Measurements from ENCODE around the gene HYAL3. TPM values are rescaled to one million over a fixed set of nuclear protein-coding genes. Genes with fewer than 3 reads are reported as not detected.
A peak's percentile ranks its signal among the peaks of the same experiment; 100 is the strongest.

HYAL3 gene
- total and polyA plus RNA-seq, 2 of the 13 experiments (the other 11 are each of a cell fraction or from before 2014, with no cell fraction given) = 5.5 to 10.4 TPM

GRCh38 chr3:50324351-50325112, 25.3 kb upstream of the HYAL3 start (continued):
- TF ChIP-seq MBNL3 (CRISPR knock-in tag; conservative IDR thresholded peaks at IDR 0.05) = no peak
- no peak for TF ChIP-seq XBP1 (CRISPR knock-in tag; IDR thresholded peaks at IDR 0.05)
- no peak for TF ChIP-seq SKIL (CRISPR knock-in tag; IDR thresholded peaks at IDR 0.05; ENCODE audit: borderline replicate concordance)
- no peak for TF ChIP-seq PITX1 (CRISPR knock-in tag; IDR thresholded peaks at IDR 0.05)
- TF ChIP-seq HIC2 (CRISPR knock-in tag; IDR thresholded peaks at IDR 0.05; ENCODE audit: low read depth) = no peak
- TF ChIP-seq ZNF318 (CRISPR knock-in tag; IDR thresholded peaks at IDR 0.05) = 0 out of 2 replicates have a peak, but pooled peaks have one; percentile 66
- TF ChIP-seq RARG (CRISPR knock-in tag; IDR thresholded peaks at IDR 0.05; ENCODE audit: low read depth) = no peak
- peak; percentile 35; the same call in 1 of the 2 replicates for TF ChIP-seq ZNF768 (CRISPR knock-in tag; IDR thresholded peaks at IDR 0.05)
- no peak for TF ChIP-seq SYNCRIP (IDR thresholded peaks at IDR 0.05; ENCODE audit: insufficient read depth, low read depth, low read length)
- TF ChIP-seq CHCHD3 (CRISPR knock-in tag; IDR thresholded peaks at IDR 0.05) = no peak
- TF ChIP-seq ATAD3A (CRISPR knock-in tag; IDR thresholded peaks at IDR 0.05) = no peak
- peak; percentile 29; the same call in 1 of the 2 replicates for TF ChIP-seq ZXDC (CRISPR knock-in tag; IDR thresholded peaks at IDR 0.05)
- TF ChIP-seq GZF1 (CRISPR knock-in tag; IDR thresholded peaks at IDR 0.05) = no peak
- TF ChIP-seq ZNF550 (CRISPR knock-in tag; IDR thresholded peaks at IDR 0.05; ENCODE audit: borderline replicate concordance) = no peak
